ENCODE results near the gene GRM8.
A peak's percentile ranks its signal among the peaks of the same experiment; 100 is the strongest.

GRM8 gene

DNA sequence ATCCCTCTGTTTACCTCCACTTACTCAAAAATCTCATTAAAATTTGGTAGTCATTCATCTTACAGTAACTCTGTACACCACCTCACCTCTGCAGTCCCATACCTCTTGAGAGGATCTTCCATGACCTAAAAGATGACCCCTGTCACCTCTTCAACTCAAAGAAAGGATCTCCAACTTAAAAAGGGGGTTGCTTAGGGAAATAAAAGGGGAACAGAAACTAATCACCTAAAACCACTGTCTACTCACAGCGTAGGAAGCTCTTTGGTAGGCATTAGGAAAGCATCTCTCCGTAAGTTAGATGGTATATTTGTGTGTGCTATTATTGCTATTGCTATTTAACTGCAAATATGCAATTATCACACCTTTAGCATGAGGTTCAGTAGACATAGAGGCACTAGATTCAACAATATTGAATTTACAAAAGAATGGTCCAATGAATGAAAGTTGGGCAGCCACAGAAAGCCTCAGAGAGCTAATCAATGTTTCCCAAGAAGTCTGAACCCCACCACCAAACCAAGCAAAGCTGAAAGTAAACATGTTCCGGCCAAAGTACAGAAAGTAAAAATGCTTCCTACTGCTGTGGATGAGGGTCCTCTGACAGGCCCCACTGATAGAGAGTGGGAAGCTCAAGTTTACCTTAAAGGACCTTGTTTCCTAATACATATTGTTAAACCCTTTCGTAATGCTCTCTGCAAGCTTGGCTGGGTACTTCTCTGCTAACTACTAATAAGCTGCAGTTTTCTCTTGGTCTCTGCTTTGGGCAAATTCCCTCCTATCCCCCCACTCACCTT lies 105.8 kb downstream of the GRM8 start:
- DNase-seq (ENCODE audit: low read depth in 2 of 2): no peak

DNA sequence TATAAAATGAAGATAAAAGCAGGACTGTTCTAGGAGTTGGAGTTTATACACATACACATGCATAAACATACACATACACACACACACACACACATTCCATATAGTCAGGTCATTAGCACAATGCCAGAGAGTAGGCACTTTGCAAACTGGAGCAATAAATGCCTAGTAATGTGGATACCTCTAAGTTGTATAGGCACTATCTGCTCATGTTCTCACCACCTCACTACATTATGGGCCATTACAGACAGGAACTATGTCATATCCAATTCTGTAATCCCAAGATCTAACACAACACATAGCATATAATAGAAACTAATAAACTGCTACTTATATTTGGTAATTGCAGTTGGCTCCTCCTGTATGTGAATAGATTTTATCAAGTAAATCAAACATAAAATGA lies 115.6 kb downstream of the GRM8 start:
- no peak for DNase-seq (ENCODE audit: low read depth in 2 of 2)

DNA sequence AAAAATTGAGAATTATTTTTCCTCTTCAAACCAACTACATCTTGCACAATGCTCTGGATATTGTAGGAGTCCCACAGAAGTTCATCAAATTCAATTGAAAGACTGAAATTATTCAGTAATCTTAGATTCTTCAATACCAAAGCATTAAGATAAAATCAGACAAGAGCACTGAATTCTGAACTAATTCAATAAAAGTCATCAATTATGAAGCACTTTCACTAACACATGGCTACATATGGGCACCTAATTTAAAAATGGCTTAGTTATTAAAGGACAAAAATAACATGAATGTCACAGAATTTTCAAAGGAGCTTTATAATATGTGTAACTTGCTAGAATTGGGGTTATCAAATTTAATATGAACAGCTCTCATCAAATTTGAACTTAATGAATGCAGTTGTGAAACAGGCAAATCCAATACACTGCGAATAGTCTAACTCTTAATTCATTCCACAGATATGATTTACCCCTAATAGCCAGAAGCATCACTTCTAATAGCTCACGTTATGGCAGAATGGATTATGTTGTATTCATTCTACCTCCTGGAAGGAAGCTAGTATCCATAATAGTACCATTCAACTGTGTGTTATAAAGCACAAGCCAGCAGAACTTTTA lies 116.8 kb downstream of the GRM8 start:
- no peak for DNase-seq (ENCODE audit: low read depth in 2 of 2)

DNA sequence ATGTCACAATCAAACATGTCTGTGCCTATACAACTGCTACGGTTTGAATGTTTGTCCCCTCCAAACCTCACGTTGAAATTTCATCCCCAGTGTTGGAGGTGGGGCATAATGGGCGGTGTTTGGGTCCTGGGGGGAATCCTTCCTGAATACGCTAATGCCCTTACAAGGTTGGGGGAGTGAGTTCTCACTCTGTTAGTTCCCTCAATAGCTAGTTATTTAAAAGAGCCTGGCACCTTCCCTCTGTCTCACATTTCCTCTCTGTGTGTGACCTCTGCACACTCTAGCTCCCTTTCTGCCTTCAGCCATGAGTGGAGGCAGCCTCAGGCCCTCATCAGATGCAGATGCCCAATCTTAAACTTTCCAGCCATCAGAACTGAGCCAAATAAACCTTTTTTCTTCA lies 129.5 kb downstream of the GRM8 start:
- DNase-seq (ENCODE audit: low read depth in 2 of 2): no peak

DNA sequence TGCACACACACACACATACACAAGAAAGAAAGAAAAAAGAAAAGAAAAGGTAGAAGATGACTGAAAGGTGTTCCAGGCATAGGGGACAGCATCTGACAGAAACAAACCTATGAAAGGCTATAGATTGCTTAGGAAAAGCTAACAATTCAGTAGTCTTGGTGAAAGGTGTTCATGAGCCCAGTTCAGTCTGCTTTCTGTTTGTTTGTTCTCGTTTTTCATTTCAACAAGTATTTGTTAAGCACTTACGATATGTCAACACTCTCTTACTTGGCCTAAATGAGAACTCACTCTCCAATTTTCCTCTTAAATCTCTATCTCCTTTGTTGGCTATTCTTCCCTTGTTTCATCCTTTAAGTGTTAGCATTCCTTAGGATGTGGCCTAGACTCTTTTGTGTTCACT lies 133.2 kb downstream of the GRM8 start:
- DNase-seq (ENCODE audit: low read depth in 2 of 2): no peak

DNA sequence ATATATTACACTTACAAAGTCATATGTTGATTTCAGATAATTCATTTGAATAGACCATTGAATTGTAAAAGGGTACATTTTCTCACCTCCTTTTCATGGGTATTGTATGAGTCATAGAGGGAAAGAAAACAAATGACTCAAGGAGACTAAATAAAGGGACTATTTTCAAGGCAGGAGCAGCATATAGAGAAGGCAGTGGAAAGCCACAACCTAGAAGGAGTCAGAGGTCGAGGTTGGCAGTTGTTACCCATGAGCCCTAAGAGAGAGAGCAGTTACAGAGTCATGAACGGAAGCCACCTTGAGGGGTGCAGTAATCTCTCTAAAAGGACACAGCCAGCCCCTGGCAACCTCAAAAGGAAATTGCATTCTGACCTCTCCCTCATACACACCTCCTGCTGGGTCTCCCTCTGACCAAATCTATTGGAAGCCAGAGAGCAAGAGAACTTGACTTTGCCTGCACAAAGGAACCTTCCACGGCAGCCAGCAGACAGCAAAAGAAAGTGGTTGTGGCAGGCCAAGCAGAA lies 137.9 kb downstream of the GRM8 start:
- DNase-seq (ENCODE audit: low read depth in 2 of 2): no peak

DNA sequence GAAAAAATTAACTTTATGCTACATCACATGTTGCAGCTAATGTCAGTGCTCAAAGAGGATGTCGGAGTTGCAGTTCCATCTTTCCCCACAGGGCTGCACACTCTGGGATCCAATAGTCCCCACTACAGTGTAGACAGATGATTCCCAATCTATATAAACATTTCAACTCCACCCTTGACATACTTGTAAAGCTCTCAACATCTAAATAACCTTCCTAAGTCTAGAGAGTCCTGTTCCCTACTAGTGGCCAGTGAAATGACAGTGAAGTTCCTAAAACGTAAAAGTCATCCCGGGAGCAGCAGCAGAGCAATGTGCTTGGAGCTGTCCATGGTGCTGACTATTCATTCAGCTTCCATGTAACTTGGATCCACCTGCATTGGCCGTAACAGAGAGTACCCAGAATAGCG lies 145.1 kb downstream of the GRM8 start:
- DNase-seq (ENCODE audit: low read depth in 2 of 2): peak; percentile 1 to 5

DNA sequence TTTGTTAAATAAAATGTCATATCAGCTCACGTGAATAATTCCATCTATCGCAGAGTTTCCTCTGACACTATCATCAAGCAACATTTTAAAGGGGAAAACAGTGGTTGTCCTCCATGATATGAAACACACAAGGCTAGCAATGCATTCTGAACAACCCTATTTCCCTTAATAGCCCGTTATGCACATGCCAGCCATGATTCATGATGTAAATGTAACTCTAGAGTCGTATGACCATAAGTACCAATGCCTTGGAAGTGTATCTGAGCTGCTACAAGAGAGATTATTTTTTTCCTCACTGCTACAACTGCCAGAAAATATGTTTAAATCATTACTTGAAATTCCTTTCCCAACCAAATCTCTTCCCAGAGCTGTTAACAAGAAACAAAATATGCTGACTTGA lies 159.4 kb downstream of the GRM8 start:
- no peak for DNase-seq (ENCODE audit: low read depth in 2 of 2)

DNA sequence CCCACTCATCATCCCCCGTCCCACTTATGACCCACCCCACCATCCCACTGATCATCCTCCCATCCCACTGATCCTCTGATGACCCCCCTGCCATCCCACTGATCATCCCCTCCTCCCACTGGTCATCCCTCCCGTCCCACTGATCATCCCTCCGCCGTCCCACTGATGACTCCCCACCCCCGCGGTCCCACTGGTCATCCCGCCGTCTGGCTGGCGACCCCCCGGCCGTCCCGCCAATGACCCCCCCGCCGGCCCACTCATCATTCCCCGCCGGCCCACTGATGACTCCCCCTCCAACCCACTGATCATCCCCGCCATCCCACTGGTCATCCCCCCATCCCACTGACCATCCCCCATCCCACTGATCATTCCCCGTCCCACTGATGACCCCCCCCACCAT lies 161.1 kb downstream of the GRM8 start:
- DNase-seq (ENCODE audit: low read depth in 2 of 2): no peak

DNA sequence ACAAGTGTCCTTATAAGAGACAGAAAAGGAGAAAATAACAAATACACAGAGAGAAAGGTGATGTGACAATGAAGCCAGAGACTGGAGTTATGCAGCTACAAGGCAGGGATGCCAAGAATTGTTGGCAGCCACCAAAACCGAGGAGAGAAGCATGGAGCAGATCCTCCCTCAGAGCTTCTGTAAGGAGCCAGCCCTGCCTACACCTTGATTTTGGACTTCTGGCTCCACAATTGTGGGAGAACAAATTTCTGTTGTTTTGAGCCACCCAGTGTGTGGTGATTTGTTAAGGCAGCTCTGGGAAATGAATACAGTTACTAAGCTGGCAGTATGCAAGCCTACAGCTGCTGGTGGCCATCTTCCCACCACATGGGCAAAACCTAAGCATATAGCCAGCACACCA lies 163.6 kb downstream of the GRM8 start:
- no peak for DNase-seq (ENCODE audit: low read depth in 2 of 2)

DNA sequence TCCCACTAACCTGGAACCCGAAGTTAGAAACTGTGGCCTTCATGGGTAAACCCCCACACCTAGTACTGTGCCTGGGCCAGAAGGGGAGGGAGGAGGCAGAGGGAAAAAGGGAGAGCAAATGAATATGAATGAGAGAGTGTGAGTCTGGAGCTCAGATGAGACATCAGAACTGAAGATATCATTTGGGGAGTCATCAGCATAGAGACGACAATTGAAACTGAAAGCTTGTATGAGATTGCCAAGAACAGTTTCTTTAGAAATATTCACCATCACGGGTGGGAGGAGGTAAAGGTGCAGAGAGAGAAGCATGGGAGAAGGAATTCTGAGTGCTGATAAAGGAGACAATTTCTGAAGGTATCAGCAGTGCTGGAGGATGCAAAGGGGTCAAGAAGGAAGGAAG lies 171.2 kb downstream of the GRM8 start:
- no peak for DNase-seq (ENCODE audit: low read depth in 2 of 2)

DNA sequence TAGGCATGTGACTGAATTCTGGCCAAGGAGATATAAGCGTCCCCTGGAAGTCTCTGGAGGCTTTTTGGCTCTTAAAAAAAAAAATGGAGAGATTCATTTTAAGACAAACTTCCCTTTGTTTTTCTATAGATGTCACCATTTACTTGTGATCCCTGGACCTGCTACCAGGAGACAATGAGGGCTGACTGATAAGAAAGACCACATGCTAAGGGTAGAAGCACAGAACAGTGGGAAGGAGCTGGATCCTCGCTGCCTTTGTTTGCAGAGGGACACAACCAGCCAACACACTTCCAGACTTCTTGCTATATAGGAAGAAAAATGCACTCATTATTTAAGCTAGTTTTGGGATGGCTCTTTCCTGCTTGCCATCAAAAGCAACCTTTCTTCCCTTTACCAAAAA lies 172.2 kb downstream of the GRM8 start:
- no peak for DNase-seq (ENCODE audit: low read depth in 2 of 2)

DNA sequence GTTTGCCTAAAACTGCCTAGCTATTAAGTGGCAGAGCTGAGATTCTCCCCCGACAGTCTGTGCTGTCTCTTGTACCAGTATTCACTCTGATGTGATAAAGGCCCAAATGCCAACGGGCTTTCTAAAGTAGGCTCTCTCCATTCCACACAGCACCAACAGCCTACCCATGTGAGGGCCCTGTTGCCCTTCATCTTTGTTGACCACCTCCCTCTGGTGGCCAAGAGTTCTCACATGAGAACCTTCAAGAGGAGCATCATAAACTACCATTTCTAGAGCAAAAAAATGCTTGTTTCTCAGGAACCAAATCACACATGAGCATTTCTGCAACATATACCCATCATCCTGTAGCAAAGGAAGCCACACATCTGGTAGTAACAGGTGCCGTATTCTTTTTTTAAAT lies 185.8 kb downstream of the GRM8 start:
- DNase-seq (ENCODE audit: low read depth in 2 of 2): no peak

DNA sequence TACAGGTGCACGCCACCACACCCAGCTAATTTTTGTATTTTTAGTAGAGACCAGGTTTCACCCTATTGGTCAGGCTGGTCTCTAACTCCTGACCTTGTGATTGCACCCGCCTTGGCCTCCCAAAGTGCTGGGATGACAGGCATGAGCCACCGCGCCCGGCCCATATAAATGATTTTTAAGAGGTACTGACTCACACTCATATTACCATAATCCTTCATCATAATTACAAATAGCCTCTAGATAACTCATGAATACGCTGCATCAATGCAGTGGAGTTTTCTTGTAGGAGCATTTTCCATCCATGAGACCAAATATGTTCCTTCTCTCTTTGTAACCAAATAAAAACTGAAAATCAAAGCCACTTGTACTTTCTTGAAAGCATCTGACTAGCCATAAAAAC lies 193.3 kb downstream of the GRM8 start:
- DNase-seq (ENCODE audit: low read depth in 2 of 2): no peak

DNA sequence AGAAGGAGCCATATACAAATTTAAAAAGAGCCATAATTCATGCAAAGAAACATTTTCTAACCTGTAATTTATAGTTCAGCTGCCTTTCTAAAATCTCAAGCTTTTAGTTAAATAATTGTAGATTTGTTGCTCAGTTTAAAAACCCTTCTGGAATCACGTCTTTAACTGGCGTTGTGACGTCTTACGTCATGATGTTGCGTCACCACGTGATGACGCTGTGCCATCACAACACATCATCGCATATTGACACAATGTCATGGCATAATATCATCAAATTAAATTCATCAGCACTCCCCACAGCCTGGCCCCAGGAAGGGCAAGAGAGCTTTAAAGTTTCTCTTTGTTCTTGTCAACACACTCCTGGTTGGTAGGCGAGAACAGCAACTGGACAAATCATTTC lies 194.8 kb downstream of the GRM8 start:
- no peak for DNase-seq (ENCODE audit: low read depth in 2 of 2)

DNA sequence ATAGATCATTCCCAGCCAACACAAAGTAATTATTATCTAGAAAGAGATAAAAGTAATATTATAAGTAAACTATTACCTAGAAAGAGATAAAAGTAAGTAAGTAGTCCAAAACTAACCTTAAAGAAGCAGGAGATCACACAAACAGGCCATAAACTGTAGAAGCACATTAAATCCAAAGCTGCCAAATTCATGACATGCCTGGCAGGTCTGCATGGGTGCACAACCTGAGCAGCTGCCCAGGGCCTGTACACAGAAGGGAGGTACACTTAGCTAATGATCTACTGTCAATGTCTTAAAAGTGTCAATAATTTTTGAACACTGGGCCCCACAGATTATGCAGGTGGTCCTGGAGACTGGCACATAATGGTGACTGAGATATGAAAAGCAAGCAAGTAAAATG lies 196.5 kb downstream of the GRM8 start:
- no peak for DNase-seq (ENCODE audit: low read depth in 2 of 2)

DNA sequence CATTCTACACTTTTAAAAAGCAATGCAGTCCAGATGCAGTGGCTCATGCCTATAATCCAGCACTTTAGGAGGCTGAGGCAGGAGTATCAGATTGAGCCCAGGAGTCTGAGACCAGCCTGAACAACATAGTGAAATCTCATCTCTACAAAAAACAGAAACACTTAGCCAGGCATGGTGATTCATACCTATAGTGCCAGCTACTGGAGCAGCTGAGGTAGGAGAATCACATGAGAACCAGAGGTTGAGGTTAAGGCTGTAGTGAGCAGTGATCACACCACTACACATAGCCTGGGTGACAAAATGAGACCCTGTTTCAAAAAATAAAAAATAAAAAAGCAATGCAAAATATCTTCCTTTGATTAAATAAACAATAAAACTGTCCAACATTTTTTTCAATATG lies 205.2 kb downstream of the GRM8 start:
- no peak for DNase-seq (ENCODE audit: low read depth in 2 of 2)

DNA sequence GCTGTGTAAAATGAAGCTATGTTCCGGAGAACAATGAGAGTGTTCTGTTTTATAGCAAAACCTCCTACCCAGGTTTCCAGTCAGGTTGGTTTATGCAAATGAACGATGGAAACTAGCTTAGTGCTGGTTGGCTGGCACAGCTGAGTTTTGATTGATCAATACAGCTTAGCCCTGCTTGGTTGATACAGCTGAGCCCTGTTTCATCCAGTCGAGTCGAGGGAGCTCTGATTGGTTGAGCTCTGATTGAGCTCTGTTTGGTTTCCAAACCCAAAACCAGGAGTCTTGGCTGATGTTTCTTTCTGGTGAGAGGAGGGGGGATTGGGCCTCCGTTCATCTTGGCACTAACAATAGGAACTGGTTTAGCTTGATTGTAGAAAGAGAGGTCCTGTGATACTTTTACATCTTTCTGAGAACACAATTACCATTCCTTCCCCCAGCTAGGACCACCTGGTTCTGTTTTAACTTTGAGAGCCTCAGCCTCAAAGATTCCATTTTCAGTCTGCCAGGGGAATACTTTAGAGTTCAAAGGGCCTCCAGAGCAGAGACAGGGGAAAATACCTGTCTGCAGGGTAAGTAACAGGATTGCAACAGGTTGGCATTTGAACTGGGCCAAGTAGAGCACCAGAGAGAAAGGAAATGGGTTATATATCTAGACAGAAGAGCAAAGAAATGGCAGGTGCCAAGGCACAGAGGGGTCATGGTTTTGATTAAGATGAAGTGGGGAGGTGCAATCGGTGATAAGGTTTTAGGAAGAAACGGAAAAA lies 210.9 kb downstream of the GRM8 start:
- DNase-seq (ENCODE audit: low read depth in 2 of 2): no peak

DNA sequence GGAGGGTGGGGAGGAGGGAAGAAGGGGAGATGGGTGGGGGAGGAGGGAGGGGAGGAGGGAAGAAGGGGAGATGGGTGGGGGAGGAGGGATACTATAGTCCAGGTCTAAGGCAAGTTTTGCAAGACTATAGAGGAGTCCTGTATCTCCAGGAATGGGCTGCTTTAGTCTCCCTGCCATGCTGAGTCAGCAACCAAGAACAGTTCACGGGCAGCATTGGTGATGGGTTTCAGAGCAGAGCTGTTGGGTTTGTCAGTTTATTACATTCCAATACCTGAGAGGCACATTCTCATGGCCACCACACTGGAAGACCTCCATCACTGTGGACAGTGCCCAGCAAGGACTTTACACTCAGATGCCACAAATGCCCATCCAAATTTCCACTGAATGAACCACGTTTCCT lies 212.7 kb downstream of the GRM8 start:
- DNase-seq (ENCODE audit: low read depth in 2 of 2): no peak

DNA sequence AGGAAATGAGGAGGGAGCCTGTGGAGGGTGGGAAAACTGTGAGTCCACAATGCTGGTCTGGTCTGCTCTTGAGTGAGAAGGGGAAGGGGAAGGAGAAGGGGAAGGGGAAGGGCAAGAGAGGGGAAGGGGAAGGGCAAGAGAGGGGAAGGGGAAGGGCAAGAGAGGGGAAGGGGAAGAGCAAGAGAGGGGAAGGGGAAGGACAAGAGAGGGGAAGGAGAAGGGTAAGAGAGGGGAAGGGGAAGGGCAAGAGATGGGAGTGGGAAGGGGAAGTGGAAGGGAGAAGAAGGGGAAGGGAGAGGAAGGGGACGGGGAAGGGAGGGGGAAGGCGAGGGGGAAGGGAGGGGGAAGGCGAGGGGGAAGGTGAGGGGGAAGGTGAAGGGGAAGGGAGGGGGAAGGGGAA lies 213.2 kb downstream of the GRM8 start:
- no peak for DNase-seq (ENCODE audit: low read depth in 2 of 2)

DNA sequence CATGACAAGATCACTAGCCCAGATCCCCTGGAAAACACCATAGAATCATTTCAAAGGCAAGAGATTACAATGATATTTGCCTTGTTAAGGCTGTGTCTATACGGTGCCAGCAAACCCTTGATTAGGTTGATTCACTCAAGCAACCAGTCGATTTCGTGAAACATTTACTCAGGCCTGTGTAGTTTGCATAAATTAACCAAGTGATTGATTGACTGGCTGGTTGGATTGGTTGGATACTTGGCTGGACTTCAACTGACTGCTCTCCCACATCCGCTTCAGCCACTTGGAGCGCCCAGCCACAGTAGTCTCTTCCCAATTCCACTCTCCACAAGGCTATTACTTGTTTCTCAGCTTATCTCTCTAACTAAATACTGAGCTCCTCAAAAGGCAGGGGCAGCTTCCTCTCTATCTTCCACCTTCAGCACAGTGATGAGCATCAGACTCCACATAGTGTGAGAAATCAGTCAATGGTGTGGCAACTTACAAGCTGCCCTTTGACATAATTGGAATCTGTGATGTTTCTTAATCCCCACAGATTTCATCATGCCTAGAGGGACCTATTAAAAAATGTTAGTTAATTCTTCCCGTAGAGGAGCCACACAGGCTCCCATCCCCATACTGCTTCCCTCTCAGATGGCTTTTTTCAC lies 217.4 kb downstream of the GRM8 start:
- DNase-seq (ENCODE audit: low read depth in 2 of 2): no peak

DNA sequence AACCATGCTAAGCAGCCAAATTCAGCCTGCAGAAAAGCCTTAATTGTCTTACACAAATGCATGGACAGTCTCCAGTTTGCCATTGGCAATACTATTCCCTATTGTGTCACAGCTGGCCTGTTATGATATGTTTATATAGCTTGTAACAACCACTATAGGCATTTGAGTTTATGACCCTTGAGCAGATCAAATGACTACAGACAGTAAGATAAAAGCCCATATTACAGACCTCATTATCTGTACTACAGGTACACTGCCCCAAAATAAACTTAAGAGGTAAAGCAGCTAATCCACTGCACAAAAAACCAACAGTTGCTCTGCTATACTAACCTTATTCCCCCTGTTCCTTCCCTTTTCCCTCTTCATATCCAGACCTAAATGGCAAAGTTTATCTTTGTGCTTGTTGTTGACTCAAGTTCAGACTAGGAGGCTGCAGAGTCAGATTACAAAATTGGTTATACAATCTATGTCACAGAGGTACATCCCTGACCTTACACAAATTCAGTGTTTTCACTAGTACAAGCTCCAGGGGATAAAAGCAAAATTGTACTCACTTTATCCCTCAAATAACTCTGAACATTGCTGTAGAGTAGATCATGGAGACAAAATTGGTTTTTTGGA lies 218.4 kb downstream of the GRM8 start:
- DNase-seq (ENCODE audit: low read depth in 2 of 2): no peak
